Measurements from ENCODE around the gene CTDNEP1.
A peak's percentile ranks its signal among the peaks of the same experiment; 100 is the strongest.

The CTDNEP1 gene

DNA sequence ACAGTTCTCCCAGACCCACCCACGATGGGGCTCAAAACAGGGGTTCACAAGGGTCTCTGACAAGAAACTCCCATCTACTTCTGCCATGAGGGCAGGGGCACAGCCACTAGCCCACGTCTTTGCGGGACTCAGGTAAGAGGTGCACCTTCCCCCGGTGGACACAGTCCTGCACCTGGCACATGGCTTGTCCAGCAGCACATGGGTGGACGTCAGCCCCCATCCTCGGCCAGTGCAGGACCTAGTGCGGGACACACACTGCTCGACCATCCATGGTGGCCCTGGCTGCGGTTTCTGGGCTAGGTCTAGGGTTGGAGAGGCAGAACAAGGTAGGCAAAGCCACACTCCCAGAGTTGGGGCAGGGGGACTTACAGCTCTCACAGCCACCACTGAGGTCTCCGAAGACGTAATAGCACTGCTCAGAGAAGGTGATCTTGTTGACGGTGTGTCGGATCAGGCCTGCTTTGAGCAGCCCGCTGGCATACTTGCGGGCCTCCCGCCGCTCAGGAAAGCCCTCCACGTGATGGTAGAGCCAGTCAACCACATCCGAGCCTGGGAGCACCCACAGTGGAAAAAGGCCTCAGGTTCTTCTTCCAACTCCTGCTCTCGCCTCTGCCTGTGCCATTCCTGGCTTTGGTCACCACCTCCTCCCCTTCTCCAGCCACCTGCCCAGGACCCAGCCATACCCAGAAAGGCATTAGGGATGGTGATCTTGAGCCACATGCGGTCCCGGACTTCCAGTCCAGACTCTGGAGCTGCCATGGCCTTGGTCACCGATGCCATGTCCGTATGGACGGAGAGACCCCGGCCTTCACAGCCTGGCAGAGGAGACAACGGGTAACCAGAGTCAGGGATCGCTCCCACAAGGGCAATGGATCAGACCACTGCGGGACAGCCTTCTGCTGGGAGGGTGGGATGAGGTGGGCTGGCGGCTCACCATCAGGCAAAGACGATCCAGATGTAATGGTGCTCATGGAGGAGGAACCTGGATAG is 24.5 kb downstream of the CTDNEP1 start:
- DNase-seq, result no peak

DNA sequence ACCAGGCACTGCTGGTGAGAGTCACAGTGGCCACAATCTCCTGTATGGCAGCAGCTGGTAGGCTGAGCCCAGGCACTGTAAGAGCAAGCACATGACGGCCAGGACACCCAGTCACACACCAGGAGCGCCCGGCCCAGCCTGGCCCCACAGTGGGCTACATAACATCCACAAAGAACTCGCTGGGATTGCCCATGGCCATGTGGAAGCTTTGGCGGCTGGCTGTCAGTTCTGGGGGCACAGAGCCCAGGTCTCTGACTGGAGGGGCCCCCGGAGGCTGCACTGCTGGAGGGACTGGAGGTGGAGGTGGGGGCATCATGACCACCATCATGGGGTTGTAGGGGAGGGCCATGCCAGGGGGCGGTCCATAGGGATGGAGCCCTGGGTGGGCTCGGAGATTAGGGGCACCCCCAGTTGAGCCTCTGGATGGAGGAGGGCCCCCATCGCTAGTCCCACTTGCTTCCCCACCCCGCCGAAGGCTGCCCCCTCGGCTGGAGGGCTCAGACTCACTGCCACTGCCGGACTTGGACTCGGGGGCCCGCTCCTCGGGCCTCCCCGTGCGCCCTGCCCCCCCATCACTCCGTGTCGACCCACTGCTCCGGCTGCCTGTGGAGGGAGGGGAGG is 25.7 kb downstream of the CTDNEP1 start:
- no peak for DNase-seq

DNA sequence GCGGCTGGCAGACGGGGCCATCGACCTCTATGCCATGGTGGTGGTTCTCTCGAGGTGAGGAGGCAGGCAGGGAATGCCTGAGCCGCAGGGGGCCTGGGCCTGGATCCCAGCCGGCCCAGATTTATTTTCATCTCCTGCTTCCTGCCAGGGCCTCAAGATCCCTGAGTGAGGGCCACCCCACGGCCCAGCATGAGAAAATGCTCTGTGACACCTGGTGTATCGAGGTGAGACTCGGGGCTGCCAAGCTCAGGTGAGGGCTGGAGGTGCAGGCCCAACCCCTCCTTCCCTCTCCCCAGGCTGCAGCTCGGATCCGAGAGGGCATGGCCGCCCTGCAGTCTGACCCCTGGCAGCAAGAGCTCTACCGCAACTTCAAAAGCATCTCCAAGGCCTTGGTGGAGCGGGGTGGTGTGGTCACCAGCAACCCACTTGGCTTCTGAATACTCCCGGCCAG is 26.8 kb downstream of the CTDNEP1 start:
- no peak for DNase-seq

DNA sequence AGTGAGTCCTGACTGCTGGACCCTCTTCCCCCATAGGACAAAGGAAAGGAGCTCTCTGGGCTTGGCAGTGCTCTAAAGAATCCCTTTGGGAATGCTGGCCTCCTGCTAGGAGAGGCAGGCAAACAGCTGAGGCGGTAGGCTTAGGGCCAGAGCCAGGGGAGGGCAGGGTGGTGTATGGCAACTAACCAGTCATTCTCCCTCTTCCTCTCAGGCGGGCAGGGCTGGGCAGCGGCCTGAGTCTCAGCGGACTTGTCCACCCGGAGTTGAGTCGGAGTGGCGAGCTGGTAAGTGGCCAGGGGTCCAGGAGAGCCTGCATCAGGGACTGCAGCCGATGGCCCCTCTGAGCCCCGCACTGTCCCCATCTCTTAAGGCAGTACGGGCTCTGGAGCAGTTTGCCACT is 27.4 kb downstream of the CTDNEP1 start:
- no peak for DNase-seq

DNA sequence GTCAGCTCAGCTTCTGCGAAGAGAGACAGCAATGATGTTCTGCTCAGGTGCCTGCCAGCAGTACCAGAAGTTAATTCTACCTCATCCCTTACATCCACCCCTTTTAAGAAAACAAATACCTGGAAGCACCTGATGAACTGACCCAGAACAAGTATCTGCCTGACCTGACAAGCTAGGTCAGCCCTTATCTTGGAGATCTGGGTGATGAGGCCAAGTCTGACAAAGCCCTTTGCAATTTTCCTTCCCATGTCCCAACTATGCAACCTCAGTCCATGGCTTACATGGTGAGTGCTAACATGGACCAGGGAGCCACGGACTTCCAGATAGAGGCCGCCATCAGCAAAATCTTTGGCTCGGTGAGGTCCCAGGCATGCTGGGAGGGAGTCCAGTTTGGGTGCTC is 28.2 kb downstream of the CTDNEP1 start:
- DNase-seq, result no peak

DNA sequence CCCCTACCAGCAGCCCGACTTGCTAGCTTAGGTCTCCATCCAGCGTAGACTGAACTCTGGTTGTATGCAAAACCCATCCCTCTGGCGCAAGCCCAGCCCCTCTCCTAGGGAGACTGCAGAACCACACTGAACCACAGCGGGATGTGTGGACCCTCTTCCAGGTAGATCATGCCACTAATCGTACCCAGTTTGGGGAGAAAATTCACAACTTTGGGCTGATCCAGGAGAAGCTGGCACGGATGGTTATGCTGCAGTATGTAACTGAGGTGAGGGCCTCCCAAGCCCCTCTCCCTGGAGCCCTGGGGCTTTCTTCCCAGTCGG is 28.6 kb downstream of the CTDNEP1 start:
- DNase-seq, result no peak

DNA sequence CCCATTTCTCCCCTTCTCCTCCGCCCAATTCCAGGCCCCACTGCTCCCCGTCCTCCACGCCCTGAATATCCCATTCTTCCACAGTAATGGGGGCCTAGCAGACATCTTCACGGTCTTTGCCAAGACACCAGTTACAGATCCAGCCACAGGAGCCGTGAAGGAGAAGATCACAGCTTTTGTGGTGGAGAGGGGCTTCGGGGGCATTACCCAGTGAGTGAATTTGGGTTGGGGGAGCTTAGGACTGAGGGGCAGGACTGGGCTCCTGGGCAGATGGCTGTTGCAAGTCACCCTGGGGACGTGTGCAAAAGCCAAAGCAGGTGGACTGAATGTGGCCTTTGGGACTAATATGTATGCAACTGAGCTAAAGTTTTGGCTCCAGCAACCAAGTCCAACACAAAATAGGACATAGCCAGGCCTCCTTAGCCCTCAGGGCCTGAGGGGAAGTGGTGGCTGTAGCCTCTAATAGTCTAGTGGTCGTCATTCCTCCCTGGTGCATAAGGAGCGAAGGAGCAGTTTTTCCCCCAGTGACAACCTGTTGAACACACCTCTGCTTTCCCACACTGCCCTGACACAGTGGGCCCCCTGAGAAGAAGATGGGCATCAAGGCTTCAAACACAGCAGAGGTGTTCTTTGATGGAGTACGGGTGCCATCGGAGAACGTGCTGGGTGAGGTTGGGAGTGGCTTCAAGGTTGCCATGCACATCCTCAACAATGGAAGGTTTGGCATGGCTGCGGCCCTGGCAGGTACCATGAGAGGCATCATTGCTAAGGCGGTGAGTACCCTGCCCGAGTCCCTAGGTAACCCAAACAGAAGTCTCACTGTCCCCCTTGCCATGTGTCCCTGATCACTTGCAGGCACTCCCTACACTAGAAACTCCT is 29.2 kb downstream of the CTDNEP1 start:
- no peak for DNase-seq

DNA sequence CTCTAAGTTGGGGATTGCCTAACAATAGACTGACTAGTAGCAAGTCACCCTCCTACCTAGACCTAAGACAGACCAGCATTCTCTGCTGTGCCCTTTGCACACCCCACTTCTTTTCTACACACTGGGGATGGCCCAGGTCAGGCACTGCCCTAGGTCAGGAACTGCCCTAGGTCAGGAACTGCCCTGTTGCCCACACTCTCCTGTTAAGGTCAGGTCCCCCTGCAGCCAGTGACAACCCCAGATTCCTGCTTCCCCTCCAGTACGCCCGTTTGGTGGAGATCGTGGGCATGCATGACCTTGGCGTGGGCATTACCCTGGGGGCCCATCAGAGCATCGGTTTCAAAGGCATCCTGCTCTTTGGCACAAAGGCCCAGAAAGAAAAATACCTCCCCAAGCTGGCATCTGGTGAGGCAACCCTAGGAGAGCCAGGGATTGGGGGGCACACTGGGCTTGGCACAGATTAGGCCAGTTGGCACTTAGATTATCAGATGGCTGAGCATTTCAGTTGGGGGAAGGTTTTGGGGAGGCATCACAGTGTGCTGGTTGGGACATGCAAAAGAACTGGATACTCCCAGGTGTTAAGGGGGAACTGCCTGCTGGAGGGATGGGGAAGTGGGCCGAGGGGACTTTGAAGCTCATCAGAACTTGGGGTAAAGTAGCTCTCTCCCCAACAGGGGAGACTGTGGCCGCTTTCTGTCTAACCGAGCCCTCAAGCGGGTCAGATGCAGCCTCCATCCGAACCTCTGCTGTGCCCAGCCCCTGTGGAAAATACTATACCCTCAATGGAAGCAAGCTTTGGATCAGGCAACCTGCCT is 30.0 kb downstream of the CTDNEP1 start:
- no peak for DNase-seq

DNA sequence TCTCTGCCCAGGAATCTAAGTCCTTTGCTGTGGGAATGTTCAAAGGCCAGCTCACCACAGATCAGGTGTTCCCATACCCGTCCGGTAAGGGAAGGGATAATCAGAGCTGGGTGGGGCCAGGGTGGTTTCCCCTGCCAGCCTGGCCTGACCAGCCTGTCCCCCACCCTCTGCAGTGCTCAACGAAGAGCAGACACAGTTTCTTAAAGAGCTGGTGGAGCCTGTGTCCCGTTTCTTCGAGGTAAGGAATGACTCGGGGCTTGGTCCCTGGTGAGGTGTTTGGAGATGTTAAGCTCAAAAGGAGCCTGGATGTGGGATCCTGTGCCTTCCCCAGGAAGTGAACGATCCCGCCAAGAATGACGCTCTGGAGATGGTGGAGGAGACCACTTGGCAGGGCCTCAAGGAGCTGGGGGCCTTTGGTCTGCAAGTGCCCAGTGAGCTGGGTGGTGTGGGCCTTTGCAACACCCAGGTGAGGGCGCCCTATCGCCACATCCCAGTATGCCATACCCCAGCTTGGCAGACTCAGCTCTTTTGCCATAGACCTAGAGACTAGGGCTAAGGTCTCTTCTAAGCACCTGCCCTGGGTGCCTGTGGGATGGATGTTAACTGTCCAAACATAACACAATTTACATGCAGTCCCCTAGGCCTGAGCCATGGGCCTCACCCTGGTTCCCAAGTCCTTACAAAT is 30.8 kb downstream of the CTDNEP1 start:
- DNase-seq, result peak in 4 of 5 experiments; percentile 31 to 77 (median 41)

DNA sequence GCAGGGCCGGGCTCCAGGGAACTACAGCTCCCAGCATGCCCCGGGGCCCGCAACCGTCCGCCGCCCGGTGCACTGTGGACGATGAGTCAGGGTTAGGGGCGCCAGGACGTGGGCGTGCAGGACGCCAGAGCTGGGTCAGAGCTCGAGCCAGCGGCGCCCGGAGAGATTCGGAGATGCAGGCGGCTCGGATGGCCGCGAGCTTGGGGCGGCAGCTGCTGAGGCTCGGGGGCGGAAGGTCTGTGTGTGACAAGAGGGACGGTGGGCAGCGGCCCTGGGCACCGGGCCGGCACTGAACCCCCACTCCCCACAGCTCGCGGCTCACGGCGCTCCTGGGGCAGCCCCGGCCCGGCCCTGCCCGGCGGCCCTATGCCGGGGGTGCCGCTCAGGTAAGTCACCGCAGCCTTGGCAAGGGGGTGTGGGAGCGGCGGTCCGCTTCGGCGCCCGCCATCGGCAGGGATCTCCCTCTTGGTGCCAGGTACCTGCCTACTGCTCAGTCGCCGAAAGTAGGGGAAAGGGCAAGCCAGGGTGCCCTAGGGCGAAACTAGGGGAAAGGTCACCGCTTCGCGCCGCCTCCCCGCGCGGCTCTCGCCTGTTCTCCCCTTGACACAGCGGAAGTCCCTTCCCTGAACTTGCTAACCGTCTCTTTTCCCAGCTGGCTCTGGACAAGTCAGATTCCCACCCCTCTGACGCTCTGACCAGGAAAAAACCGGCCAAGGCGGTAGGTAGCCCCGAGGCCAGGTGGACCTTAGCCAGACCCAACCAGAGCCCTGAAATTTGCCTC is 31.5 kb downstream of the CTDNEP1 start, which contains the start of the genes ACADVL and DLG4:
ACADVL (plus strand) TSS at position 127 of the 781 bp plus-strand sequence; CDS start at position 174, 47 bp downstream.
DLG4 (minus strand) TSS at position 25 of the 781 bp plus-strand sequence.
- DNase-seq, result peak; percentile 52 to 82 (median 63)

DNA sequence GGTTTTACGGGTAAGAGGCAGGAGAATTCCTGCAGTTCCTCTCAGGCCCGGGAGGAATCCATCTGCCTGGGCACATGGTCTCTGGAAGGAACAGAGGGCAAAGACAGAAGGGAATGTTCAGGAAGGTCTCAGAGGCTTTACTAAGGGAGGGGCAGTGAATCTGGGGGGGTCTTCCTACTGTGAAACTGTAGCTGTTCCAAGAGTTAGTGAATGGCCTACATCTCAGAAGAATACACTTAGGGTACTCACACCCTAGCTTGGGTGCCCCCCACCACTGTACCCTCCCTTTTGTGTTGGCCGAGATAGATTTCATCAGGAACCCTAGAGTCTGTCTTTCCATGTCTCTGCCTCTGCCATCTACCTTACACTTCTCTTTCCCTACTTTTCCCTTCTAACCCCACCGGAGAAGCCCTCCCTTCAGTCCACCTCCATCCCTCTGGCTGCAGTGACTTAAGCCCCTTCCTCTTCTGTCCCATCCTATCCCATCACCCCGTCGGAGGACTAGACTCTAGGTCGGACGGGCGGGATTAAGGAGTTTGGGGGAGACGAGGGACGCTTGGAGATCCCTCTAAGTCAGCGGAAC is 32.2 kb downstream of the CTDNEP1 start:
- no peak for DNase-seq

DNA sequence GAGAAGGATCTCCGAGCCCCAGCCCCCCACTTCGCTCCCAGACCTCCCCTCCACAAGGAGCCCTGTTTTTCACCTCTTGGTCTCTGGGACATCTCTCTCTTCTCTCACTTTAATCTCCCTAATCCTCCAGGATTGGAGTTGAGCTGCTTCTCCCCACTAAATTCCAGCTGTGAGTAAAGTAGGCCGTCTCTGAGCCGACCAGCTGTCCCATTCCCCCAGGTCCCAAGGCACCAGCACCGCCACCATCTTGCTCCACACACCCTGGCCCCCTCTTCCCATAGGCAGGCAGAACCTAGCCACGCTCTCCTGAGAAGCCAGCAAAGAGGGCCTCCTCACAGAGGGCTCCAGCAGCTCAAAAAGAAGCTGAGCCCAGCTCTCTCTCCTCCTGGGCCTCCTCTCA is 32.8 kb downstream of the CTDNEP1 start:
- DNase-seq, result no peak

DNA sequence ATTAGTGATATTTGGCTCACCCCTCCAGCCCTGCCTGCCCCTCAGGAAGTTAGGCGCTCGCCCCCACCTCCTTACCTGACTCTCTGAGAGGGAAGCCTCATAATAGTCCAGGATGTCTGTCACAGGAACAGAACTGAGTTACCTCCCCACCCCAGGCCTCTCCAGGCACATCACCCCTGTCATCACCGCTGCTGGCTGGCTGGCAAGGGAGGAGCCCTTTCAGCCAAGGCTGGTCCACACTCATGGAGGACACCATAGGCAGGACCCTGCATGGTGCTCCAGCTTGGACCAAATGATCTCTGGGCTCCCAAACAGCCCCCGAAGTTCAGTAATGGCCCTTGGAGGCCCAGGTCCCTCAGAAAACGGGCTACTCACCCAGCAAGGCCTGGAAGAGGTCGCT is 33.4 kb downstream of the CTDNEP1 start:
- no peak for DNase-seq

DNA sequence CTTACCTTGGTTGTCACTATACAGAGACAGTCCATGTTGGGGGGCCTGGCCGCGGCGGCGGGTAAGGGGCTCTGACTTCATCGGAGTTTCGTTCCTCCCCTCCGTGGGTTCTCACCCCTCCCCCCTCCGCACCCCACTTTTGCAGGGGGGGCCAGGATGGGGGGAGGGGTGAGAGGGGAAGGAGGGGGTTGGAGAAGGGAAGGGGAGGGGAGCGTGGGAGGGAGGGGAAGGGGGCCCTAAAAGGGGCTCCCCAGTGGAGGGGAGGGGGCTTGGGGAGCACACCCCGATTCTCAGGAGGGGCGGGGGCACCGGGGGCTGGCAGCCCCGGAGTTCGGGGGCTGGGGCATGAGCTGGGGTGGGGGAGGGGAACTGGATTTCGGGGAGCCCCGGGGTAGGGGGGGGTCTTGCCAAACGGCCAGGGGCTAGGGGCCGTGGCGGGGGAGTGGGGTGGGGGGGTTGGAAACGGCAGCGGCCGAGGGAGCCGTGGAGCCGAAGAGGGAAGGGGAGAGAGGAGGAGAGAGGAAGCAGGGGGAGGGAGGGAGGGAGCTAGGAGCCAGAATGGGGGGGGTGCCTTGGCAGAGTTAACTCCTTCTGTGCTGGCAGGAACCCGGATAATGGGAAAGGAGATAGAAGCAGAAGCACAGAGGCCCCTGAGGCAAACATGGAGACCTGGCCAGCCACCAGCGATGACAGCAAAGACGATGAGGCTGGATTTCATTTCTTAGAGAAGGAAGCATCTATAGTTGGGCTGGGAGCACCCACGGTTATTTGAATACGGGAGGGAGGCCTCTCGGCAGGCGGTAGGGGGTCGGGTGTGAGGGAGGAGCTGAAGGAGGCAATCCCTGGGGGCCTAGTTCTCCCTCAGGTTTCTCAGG is 34.2 kb downstream of the CTDNEP1 start:
- peak in 1 of 5 experiments; percentile 43 for DNase-seq

DNA sequence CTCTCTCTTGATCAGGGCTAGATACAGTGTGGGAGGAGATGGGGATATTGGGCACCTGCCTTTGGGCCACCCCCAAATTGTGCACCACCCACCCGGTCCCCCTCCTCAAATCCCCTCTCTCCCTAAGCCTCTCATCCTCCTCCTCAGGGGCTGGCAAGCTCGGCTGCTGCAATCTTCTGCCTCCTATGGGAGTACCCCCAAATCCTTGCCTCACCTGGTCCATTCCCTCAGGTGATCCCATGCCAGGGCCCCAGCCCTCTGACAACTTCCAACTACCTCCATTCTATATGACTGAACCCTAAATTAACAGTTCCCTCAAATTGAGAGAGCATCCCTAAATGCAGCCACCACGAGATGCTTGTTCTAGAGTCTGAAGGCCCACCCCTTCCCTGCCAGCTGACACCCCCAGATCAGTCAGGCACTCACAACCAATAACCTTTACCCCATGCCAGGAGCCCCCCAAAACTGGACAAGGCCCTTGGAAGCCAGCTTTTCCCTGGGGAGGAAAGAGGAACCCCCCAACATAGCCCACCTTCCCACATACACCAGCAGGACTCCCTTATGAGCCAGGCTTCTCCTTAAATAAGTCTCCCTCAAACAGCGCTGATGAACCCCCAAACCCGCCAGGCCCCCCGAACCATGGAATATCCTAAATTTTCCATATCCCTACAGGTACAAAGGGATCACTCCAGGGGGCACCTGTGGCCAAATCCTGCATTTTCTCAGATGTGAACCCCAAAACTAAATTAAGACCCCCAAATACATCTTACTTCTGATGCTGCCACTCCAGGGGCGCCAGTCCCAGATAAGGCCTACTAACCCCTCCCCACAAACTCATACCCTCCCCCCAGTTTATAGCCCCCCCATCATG is 35.1 kb downstream of the CTDNEP1 start:
- DNase-seq, result no peak

DNA sequence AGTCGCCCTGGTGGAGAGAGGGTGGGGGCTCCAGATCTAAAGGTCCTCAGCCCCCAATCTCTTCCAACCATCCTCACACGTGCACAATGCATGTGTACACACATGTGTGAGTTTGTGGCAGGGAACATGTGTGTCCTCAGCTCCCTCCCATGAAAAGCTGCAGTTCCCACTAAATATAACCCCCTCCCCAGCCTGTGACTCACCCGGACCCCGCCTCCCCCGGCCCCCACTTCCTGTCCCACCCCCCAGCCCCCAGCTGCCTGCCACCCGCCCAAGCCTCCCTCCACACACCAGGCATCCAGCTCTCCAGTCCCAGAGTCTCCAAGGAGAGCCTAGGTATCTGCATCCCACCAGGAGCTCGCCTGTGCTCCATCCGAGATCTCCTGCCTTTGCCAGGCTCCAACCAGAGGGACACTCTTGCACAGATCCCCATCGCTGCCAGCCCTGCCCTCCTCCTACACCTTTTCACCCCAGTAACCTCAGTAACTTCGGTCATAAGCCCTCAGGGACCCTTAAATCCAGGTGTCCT is 35.8 kb downstream of the CTDNEP1 start:
- no peak for DNase-seq

DNA sequence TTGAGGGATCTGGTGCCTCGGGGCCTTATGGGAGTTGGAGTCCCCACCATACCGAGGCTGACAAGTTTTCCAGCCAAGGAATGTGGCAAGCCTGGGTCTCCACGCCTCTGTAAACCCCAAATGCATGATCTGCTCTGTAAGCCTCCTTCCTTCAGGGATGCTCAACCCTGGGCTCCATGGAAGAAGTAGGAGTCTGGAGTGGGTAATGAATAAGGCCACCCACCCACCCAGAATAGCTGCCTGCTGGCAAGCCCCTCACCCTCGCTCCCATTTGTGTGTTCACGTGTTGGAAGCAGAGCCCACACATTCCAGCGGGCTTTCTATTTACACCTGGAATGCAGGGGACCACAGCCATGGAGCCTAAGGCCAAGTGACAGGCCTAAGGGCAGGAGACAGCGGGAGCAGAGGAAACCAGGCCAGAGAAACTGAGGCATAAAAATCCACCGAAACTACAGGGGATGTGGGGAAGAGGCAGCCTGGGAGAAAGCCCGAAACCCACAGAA is 36.3 kb downstream of the CTDNEP1 start:
- DNase-seq, result no peak

Measured in T-helper 2 cell (primary cell).